UCSD-AML1 (cell line): ENCODE measurements around the gene GLT8D2.

Experiments used
- DNase-seq: peaks from one replicate; lab custom pipeline; 2025; ENCODE audit not compliant: unreplicated experiment; lab: John Stamatoyannopoulos, UW

Gene GLT8D2

GRCh38 chr12:104003596-104003995, 46.4 kb downstream of the GLT8D2 start:
- no peak for DNase-seq

GRCh38 chr12:104002686-104003085, 47.3 kb downstream of the GLT8D2 start:
- DNase-seq: no peak

GRCh38 chr12:104000807-104001434, 49.1 kb downstream of the GLT8D2 start:
- no peak for DNase-seq

GRCh38 chr12:103998976-103999375, 51.0 kb downstream of the GLT8D2 start:
- no peak for DNase-seq

GRCh38 chr12:103997286-103997900, 52.6 kb downstream of the GLT8D2 start:
- DNase-seq: no peak

GRCh38 chr12:103996595-103996994, 53.4 kb downstream of the GLT8D2 start:
- no peak for DNase-seq

- no peak for DNase-seq
Observed at GRCh38 chr12:103994235-103994634, 55.8 kb downstream of the GLT8D2 start.

GRCh38 chr12:103986829-103987228, 63.2 kb downstream of the GLT8D2 start:
- DNase-seq: no peak

- no peak for DNase-seq
Observed at GRCh38 chr12:103978384-103978982, 71.5 kb downstream of the GLT8D2 start.

GRCh38 chr12:103975368-103975767, 74.6 kb downstream of the GLT8D2 start:
- no peak for DNase-seq

GRCh38 chr12:103973909-103974308, 76.1 kb downstream of the GLT8D2 start:
- no peak for DNase-seq

GRCh38 chr12:103969391-103969790, 80.6 kb downstream of the GLT8D2 start:
- DNase-seq: no peak

- no peak for DNase-seq
Observed at GRCh38 chr12:103966736-103967135, 83.3 kb downstream of the GLT8D2 start.

- DNase-seq: peak; percentile 96
Observed at GRCh38 chr12:103965590-103966504, 84.1 kb downstream of the GLT8D2 start, which contains the start of gene TDG. TDG (plus strand) TSS chr12:103965872; CDS start chr12:103966038, 166 bp downstream.

- DNase-seq: no peak
Observed at GRCh38 chr12:103965255-103965589, 84.8 kb downstream of the GLT8D2 start.

- DNase-seq: no peak
Observed at GRCh38 chr12:103964805-103965204, 85.2 kb downstream of the GLT8D2 start.

- no peak for DNase-seq
Observed at GRCh38 chr12:103962493-103962892, 87.5 kb downstream of the GLT8D2 start.

GRCh38 chr12:103960616-103961227, 89.3 kb downstream of the GLT8D2 start:
- DNase-seq: no peak

GRCh38 chr12:103958621-103959020, 91.4 kb downstream of the GLT8D2 start:
- DNase-seq: no peak

- no peak for DNase-seq
Observed at GRCh38 chr12:103957865-103958388, 92.1 kb downstream of the GLT8D2 start.

GRCh38 chr12:103956509-103957027, 93.4 kb downstream of the GLT8D2 start:
- DNase-seq: no peak
